Measurements from ENCODE around the gene CRABP1. TPM values are rescaled to one million over a fixed set of nuclear protein-coding genes. Genes with fewer than 3 reads are reported as not detected.

CRABP1 gene
- polyA plus RNA-seq, 1 donor from 2014 or later: 7.0 TPM

DNA sequence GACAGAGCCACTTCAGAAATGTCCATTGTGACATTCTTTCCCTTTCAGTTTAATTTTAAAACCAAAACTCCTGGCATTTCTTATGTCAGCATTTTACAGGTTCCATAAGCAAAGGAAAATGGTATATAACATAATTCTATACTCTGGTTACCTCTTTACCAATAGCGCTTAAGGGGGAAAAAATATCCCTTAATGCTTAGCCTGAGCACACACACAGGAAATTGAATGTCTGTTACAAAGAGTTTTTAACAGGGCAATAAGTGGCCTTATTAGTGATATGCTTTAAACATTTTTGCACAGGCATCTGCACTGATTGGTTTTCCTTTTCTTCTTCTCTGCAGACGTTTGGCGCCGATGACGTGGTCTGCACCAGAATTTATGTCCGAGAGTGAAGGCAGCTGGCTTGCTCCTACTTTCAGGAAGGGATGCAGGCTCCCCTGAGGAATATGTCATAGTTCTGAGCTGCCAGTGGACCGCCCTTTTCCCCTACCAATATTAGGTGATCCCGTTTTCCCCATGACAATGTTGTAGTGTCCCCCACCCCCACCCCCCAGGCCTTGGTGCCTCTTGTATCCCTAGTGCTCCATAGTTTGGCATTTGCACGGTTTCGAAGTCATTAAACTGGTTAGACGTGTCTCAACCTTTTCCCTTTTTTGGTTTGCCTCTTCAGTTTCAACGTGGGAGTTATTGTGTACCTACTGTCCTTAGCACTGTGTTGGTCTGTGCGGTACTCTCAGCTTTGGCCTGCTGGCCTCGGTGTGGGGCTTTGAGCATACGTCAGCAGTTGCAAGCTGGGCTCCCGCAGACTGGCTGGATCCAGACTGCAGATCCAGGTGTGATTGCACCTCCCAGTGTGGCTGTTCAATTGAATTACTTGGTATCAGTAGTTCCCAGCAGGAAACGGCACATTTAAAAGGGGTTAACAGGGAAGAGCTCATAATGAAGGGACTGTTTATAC lies 7.7 kb downstream of the CRABP1 start:
- Histone ChIP-seq H3F3A (ENCODE audit: insufficient read depth, low read length, poor library complexity, severe bottlenecking) (no peaks in the 10 kb centered on the region), H4K20me1 (ENCODE audit: insufficient read depth) (no peaks in the 10 kb centered on the region), H3K27me3 (ENCODE audit: insufficient read depth, low read depth, low read length) (no peaks in the 10 kb centered on the region), H3K9ac (ENCODE audit: low read length) (no peak overlapping the region), H2AFZ (ENCODE audit: low read depth, low read length) (no peak overlapping the region), H3K9me3 (ENCODE audit: low read length) (no peaks in the 10 kb centered on the region), H3K4me3 (ENCODE audit: low read length) (no peak overlapping the region), H3K36me3 (ENCODE audit: insufficient read depth, low read length) (no peaks in the 10 kb centered on the region), H3K79me2 (replicated peaks; ENCODE audit: insufficient read depth, low read length) (no peaks in the 10 kb centered on the region), H3K4me2 (ENCODE audit: low read length) (no peak overlapping the region), H3K9me2 (ENCODE audit: insufficient read depth, low read length) (no peaks in the 10 kb centered on the region), H3K27ac (ENCODE audit: low read length) (no peak overlapping the region)
- TF ChIP-seq EZH2 (IDR thresholded peaks at IDR 0.05; ENCODE audit: borderline replicate concordance, insufficient read depth, low read length, poor library complexity, severe bottlenecking): no peak
- peak; percentile 40 for TF ChIP-seq POLR2AphosphoS5 (IDR thresholded peaks at IDR 0.05)
- TF ChIP-seq RAD21 (conservative IDR thresholded peaks at IDR 0.05): no peak
- no peak for TF ChIP-seq CTCF (IDR thresholded peaks at IDR 0.05; ENCODE audit: poor library complexity, severe bottlenecking)

DNA sequence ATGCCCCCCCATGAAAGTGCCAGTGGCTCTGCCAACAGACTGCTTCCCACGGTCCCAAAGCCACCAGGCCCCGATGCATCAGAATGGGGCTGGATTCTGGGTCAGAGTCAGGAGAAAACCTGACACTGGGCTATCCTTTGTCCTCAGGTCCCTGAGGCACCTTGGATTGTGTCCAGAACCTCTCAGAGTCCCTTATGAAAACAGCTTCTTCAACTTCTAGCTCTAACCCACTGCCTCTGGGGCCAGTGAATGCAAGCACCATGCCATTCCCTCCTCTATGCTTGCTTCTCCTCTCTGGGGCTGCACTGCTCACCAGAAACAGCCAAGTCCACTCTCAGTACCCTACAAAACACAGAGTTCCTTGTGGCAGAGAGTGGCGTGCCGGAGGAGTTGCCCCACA lies 9.9 kb downstream of the CRABP1 start:
- no peak overlapping the region for H3K4me3 ChIP-seq (ENCODE audit: low read length)
- no peak overlapping the region for H3K9ac ChIP-seq (ENCODE audit: low read length)
- H3K9me2 ChIP-seq (ENCODE audit: insufficient read depth, low read length): no peaks in the 10 kb centered on the region
- H3K4me2 ChIP-seq (ENCODE audit: low read length): no peak overlapping the region
- no peaks in the 10 kb centered on the region for H3K27me3 ChIP-seq (ENCODE audit: insufficient read depth, low read depth, low read length)
- no peaks in the 10 kb centered on the region for H4K20me1 ChIP-seq (ENCODE audit: insufficient read depth)
- H3F3A ChIP-seq (ENCODE audit: insufficient read depth, low read length, poor library complexity, severe bottlenecking): no peaks in the 10 kb centered on the region
- no peaks in the 10 kb centered on the region for H3K79me2 ChIP-seq (replicated peaks; ENCODE audit: insufficient read depth, low read length)
- H3K36me3 ChIP-seq (ENCODE audit: insufficient read depth, low read length): no peaks in the 10 kb centered on the region
- H2AFZ ChIP-seq (ENCODE audit: low read depth, low read length): no peak overlapping the region
- TF ChIP-seq EZH2 (IDR thresholded peaks at IDR 0.05; ENCODE audit: borderline replicate concordance, insufficient read depth, low read length, poor library complexity, severe bottlenecking) (no peak), SMC3 (conservative IDR thresholded peaks at IDR 0.05; ENCODE audit: poor library complexity) (no peak), MXI1 (conservative IDR thresholded peaks at IDR 0.05; ENCODE audit: poor library complexity, severe bottlenecking) (no peak), EP300 (conservative IDR thresholded peaks at IDR 0.05; ENCODE audit: poor library complexity, severe bottlenecking) (no peak), RAD21 (conservative IDR thresholded peaks at IDR 0.05) (no peak), POLR2AphosphoS5 (IDR thresholded peaks at IDR 0.05) (no peak), CTCF (IDR thresholded peaks at IDR 0.05; ENCODE audit: poor library complexity, severe bottlenecking) (no peak), TAF1 (IDR thresholded peaks at IDR 0.05; ENCODE audit: low read depth) (no peak)
- TF ChIP-seq, protein P1, sequence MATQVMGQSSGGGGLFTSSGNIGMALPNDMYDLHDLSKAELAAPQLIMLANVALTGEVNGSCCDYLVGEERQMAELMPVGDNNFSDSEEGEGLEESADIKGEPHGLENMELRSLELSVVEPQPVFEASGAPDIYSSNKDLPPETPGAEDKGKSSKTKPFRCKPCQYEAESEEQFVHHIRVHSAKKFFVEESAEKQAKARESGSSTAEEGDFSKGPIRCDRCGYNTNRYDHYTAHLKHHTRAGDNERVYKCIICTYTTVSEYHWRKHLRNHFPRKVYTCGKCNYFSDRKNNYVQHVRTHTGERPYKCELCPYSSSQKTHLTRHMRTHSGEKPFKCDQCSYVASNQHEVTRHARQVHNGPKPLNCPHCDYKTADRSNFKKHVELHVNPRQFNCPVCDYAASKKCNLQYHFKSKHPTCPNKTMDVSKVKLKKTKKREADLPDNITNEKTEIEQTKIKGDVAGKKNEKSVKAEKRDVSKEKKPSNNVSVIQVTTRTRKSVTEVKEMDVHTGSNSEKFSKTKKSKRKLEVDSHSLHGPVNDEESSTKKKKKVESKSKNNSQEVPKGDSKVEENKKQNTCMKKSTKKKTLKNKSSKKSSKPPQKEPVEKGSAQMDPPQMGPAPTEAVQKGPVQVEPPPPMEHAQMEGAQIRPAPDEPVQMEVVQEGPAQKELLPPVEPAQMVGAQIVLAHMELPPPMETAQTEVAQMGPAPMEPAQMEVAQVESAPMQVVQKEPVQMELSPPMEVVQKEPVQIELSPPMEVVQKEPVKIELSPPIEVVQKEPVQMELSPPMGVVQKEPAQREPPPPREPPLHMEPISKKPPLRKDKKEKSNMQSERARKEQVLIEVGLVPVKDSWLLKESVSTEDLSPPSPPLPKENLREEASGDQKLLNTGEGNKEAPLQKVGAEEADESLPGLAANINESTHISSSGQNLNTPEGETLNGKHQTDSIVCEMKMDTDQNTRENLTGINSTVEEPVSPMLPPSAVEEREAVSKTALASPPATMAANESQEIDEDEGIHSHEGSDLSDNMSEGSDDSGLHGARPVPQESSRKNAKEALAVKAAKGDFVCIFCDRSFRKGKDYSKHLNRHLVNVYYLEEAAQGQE (IDR thresholded peaks at IDR 0.05; ENCODE audit: borderline replicate concordance): no peak
- no peaks in the 10 kb centered on the region for H3K9me3 ChIP-seq (ENCODE audit: low read length)
- no peak overlapping the region for H3K27ac ChIP-seq (ENCODE audit: low read length)

Measured in neural cell (in vitro differentiated cells).